ENCODE results near the gene C1orf159.
"Not testable (repeated sequence)": the region's sequence is repeated elsewhere in the genome, so short reads cannot be mapped to it uniquely, and the experiment has no call there.

The C1orf159 gene

DNA sequence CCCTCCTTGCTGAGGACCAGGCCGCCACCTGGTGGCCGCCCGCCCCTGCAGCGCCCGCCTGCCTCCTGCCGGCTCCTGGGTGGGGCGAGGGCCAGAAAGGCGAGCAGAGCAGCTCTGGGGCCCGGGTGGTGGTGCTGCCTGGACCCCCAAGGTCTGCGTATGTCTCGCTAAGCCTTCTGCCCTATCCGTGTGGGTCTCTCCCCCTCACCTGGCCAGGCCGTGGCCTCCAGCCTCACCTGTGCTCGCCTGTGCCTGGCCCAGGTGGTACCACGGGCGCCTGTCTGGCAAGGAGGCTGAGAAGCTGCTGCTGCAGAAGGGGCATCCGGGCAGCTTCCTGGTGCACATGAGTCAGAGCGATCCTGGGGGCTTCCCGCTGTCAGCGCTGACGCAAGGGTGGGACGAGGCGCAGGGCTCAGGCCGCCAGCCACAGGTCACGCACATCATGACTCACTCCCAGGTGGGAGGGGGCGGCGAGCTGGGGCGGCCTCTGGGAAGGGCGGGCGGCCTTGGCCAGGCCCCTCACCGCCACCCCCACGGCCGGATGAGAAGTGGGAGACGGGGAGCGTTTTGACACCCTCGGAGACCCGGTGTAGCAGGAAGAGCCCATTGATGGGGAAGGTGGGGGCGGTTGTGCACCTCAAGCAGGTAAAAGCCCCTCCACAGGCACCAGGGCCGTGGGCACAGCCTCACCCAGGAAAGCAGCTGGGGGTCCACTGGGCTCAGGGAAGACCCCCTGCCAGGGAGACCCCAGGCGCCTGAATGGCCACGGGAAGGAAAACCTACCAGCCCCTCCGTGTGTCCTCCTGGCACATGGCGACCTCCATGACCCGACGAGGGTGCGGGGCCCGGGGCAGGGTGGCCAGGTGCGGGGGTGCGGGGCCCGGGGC lies 51.7 kb downstream of the C1orf159 start:
- FAIRE-seq, result no peak

DNA sequence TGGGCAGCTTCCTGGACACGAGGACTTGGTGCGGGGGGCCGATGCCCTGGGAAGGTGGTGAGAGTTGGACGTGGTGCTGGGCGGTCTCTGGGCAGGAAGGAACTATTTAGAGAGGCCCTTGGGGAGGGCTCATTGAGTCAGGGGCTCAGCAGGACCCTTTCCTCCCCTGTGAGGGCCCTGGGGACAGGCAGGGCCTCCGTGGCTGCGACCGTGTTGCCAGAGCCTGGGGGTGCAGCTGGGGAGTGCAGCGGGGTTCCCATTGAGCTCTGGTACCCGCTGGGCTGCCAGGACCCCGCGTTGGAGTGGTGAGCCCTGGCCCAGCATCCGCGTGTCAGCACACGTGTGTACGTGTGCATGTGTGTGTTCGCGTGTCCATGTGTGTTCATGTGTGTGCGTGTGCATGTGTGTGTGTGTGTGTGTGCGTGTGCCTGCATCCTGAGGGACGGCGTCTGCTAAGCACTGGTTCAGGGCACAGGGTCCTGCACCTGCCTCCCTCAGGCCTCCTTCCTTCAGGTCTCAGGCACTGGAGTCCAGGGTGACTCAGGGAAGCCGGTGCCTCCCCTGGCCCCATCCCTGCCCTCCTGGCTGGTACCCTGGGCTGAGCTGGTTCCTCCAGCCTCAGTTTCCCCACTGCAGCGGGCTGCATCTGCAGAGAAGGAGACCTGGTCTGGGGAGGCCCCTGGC lies 52.5 kb downstream of the C1orf159 start:
- no peak for FAIRE-seq

- no peak for FAIRE-seq
Measured at GRCh38 chr1:1062348-1063163, 53.3 kb downstream of the C1orf159 start.

DNA sequence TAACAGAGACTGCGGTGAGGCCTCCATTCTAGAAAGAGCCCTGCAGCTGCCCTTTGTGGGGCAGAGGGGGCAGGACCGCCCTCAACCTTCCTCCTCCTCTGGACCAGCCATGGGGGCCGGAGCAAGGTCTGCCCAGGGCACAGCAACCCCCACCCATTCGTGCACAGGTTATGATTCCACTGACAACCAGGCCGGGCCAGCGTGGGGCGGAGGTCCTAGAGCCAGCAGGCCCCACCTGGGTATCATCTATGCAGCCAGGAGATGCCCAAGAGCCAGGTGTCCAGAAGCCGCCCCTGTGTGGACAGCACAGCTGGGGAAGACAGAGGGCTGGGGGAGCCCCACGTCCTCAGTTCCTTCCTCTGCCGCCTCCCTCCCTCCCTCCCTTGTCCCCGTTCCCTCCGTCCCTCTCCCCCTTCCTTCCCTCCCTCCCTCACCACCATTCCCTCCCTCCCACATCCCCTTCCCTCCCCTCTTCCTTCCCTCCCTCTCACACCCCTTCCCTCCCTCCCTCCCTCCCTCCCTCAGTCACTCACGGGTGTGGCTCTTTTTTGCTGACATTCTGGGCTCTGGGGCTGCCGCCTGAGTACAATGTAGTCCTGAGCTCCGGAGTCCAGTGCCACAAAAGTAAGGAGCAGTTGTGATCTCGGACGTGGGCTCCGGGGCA lies 54.1 kb downstream of the C1orf159 start:
- FAIRE-seq, result no peak

GRCh38 chr1:1060281-1061000 lies 55.4 kb downstream of the C1orf159 start:
- FAIRE-seq, result no peak

DNA sequence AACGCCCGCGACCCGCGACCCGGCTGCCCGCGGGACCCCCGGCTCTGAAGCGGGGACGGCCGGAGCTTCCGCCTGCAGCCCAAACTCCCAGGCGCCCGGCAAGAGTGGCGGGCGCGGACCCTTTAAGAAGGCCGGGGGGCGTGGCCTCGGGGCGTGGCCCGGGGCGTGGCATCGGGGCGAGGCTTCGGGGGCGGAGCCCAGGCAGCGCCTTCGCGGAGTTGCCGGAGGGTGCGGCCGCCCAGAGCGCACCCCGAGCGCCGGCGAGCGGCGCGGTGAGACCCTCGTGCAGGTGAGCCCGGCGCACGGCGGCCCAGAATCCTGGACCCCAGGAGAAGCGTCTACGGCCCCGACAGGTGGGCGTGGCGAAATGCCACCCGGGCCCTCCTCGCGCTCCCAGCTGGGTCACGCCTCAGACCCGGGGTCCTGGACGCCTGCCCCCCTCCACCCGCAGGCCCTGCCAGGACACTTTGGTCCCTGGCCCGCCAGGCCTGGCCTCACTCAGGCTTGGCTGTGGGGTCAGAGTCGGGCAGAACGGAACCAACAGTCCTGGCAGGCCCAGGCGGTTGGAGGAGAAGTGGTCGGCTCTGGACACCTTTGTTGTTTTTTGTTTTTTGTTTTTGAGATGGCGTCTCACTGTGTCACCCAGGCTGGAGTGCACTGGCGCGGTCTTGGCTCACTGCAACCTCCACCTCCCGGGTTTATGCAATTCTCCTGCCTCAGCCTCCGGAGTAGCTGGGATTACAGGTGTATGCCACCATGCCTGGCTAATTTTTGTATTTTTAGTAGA lies 56.2 kb downstream of the C1orf159 start:
- no peak for FAIRE-seq

GRCh38 chr1:1058921-1059493 lies 56.9 kb downstream of the C1orf159 start:
- FAIRE-seq, result no peak

DNA sequence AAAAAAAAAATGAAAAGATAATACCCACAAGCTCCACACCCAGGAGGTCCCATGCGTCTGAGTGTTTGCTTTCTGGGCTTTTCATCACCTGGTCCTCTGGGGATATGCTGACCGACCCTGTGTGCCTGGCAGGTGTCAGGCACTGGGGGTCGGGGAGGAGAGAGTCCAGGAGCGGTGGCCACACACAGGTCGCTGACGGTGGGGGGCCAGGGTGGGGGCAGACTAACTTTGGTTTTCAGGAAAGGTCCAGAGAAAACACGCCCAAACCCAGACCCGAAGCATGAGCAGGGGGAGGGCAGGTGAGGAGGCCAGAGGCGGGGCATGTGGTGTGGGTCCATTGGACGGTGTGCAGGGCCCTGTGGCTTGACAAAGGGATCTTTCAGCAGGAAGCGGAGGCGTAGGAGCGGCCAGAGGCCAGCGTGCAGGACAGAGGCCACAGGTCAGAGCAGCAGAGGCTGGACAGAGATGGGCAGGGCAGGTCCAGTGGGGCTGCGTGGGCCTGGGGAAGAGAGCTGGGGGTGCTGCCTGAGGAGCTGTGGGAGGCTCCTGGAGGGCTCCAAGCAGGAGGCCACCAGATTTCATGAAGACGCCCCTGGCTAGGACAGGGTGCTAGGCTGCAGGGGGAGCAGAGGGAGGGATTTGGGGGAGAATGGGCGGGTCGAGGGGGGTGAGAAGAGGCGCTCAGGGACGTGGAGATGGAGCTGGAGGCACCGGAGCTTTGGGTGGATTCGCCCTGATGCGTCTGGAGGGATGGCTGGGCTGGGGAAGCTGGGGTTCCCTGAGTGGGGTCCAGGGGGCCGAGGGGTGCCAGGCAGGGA lies 57.6 kb downstream of the C1orf159 start:
- FAIRE-seq, result no peak

- FAIRE-seq, result not testable (repeated sequence)
Measured at GRCh38 chr1:1057769-1058087, 58.2 kb downstream of the C1orf159 start.

DNA sequence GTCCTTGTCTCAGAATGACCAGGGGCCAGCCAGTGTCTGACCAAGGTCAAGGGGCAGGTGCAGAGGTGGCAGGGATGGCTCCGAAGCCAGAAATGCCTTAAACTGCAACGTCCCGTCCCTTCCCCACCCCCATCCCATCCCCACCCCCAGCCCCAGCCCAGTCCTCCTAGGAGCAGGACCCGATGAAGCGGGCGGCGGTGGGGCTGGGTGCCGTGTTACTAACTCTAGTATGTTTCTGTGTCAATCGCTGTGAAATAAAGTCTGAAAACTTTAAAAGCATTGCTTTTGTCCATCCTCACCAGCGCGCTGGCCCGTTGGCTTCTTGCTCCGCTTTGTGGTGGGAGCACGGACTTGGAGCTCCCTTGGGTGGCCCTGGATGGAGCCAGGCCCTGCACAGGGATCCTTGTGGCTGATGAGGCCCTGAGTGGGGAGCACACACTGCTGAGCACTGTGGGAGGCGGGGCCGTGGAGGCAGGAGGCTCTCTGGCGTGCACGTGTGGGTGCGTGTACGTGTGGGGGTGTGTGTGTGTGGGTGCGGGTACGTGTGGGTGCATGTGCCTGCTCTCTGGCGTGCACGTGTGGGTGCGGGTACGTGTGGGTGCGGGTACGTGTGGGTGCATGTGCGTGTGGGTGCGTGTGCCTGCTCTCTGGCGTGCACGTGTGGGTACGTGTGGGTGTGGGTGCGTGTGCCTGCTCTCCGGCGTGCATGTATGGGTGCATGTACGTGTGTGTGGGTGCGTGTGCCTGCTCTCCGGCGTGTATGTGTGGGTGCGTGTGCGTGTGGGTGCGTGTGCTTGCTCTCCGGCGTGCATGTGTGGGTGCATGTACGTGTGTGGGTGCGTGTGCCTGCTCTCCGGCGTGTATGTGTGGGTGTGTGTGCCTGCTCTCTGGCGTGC lies 59.8 kb downstream of the C1orf159 start:
- no peak for FAIRE-seq

GRCh38 chr1:1054971-1055370 lies 60.9 kb downstream of the C1orf159 start:
- FAIRE-seq, result no peak

GRCh38 chr1:1054099-1054700 lies 61.7 kb downstream of the C1orf159 start:
- FAIRE-seq, result no peak

GRCh38 chr1:1053682-1054081 lies 62.2 kb downstream of the C1orf159 start:
- no peak for FAIRE-seq

- FAIRE-seq, result no peak
Measured at GRCh38 chr1:1053022-1053421, 62.9 kb downstream of the C1orf159 start.

DNA sequence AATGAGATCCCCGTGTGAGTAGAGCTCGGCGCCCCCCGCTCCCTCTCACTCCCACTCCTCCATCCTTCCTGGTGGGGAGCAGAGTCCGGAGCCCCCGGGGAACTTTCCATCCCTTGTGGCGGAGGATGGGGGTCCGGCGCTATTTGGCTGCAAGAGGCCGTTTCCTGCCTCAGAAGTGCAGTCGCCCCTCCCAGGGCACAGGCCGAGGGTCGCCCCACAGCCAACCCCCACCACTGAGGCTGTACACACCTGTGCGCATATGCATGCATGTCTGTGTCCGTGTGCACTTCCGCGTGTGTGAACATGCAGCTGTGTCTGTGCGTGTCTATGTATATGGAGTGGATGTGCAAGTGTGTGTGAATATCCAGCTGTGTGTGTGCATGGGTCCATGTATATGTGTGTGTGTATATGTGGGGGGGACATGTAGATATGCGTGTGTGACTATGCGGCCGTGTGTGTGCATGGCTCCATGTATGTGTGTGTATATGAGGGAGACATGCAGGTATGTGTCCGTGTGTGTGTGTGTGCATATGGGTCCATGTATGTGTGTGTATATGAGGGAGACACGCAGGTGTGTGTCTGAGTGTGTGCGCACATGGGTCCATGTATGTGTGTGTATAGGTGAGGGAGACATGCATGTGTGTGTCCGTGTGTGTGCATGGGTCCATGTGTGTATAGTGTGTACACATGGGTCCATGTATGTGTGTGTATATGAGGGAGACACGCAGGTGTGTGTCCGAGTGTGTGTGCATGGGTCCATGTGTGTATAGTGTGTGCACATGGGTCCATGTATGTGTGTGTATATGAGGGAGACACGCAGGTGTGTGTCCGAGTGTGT lies 63.7 kb downstream of the C1orf159 start:
- no peak for FAIRE-seq

- no peak for FAIRE-seq
Measured at GRCh38 chr1:1051127-1051810, 64.6 kb downstream of the C1orf159 start.

DNA sequence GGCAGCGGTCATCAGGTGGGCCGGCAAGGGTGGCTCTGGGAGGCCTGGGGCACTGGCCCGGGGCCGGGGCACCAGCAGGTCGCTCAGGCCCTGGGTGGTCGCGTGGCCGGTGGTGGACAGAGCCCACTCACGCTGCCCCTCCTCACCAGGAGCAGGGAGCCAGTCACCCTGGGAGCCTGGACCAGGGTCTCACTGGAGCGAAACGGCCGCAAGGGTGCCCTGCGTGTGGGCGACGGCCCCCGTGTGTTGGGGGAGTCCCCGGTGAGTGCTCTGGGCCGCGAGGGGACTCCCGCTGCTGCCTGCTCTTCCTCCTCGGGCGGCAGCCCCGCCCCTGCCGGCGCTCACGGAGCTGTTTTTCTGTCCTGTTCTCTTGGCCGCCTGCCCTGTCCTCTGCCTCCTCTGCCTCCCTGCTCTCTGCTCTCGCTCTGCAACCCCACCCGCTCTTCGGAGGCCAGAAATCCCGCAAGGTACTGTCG lies 65.3 kb downstream of the C1orf159 start:
- no peak for FAIRE-seq

Data from endometrium (tissue), 2 donors.